Endothelial cell of umbilical vein (primary cell): ENCODE measurements around the gene PIGM. TPM values are rescaled to one million over a fixed set of nuclear protein-coding genes. Genes with fewer than 3 reads are reported as not detected.

ENCODE experiments used
- BruUV-seq: library from RNA; stranded (reverse); fragments of 400-500 nt; replicated peaks from 2 replicates; lab custom pipeline; 2021; lab: Mats Ljungman, UMichigan
- CTCF ChIA-PET: fragments of 300-600, 350-600 bp; sonication (Branson Sonifier 250); formaldehyde crosslinking; loops from one replicate; lab custom pipeline; 2021; ENCODE audit warnings: antibody characterized with exemption, inconsistent platforms; lab: Charles Lee
- POLR2A ChIA-PET: fragments of 300-600, 350-600 bp; sonication (Branson Sonifier 250); formaldehyde crosslinking; loops from one replicate; lab custom pipeline; 2021; ENCODE audit warnings: antibody characterized with exemption, inconsistent platforms; lab: Charles Lee
- DNase-seq: peaks from one replicate; pipeline ENCODE4 v3.0.0-alpha.2; 2011; ENCODE audit warnings: low read depth, low spot score
- FAIRE-seq: peaks from 2 replicates; lab custom pipeline; 2011; peaks lifted over from hg19 to GRCh38; lab: Jason Lieb, UNC
- H2AFZ ChIP-seq: 2 replicates; pipeline ENCODE4 v1.6.0; 2012; ENCODE audit warnings: low read depth, low read length, control low read depth, inconsistent platforms
- H3K27ac ChIP-seq: 2 replicates; pipeline ENCODE4 v1.5.1; 2011; ENCODE audit warnings: low read depth, mild to moderate bottlenecking, control low read depth, low read length, moderate library complexity; ENCODE audit not compliant: insufficient read depth
- H3K27me3 ChIP-seq, 2 experiments: 2 replicates each; pipeline versions ENCODE4 v1.6.0 to v1.6.1; 2011; ENCODE audit warnings: low read length in 2 of 2, mixed read lengths in 1 of 2; ENCODE audit not compliant: control insufficient read depth in 2 of 2, insufficient read depth in 2 of 2
- H3K36me3 ChIP-seq, 2 experiments: 2 replicates in 1 of 2; 3 replicates in 1 of 2; pipeline ENCODE4 v1.5.1; 2011; ENCODE audit warnings: low read length in 2 of 2, mild to moderate bottlenecking in 1 of 2, moderate library complexity in 1 of 2; ENCODE audit not compliant: control insufficient read depth in 2 of 2, insufficient read depth in 2 of 2; ENCODE audit errors: extremely low read depth in 1 of 2
- H3K4me1 ChIP-seq: 3 replicates; pipeline ENCODE4 v1.5.1; 2011; ENCODE audit warnings: mild to moderate bottlenecking, low read length; ENCODE audit not compliant: control insufficient read depth, insufficient read depth; ENCODE audit errors: extremely low read depth
- H3K4me2 ChIP-seq: 2 replicates; pipeline ENCODE4 v1.6.1; 2011; ENCODE audit warnings: low read length, control low read depth, mixed read lengths; ENCODE audit not compliant: insufficient read depth
- H3K4me3 ChIP-seq, 3 experiments: fragments of 200-600 bp in 1 of 3; sonication (generic), shearing (Covaris generic) in 1 of 3; replicated peaks in 1 of 3; 2 replicates each; pipeline ENCODE4 v1.5.1; 2011 to 2016; ENCODE audit warnings: control low read depth in 3 of 3, low read length in 3 of 3, mild to moderate bottlenecking in 2 of 3, inconsistent platforms in 1 of 3, low read depth in 1 of 3, moderate library complexity in 1 of 3; ENCODE audit not compliant: insufficient read depth in 1 of 3
- H3K79me2 ChIP-seq: 2 replicates; pipeline ENCODE4 v1.6.0; 2012; ENCODE audit warnings: low read length, inconsistent platforms; ENCODE audit not compliant: control insufficient read depth, insufficient read depth
- H3K9ac ChIP-seq: replicated peaks from 2 replicates; pipeline ENCODE3; 2011; ENCODE audit warnings: low read length, control low read depth; ENCODE audit not compliant: insufficient read depth; ENCODE audit errors: extremely low read depth
- H3K9me1 ChIP-seq: replicated peaks from 3 replicates; pipeline ENCODE4 v1.6.0; 2011; ENCODE audit warnings: mild to moderate bottlenecking, low read length; ENCODE audit not compliant: control insufficient read depth, insufficient read depth; ENCODE audit errors: extremely low read depth
- H3K9me3 ChIP-seq: replicated peaks from 2 replicates; pipeline ENCODE4 v1.5.1; 2012; ENCODE audit warnings: low read length, inconsistent platforms; ENCODE audit not compliant: control insufficient read depth, insufficient read depth
- H4K20me1 ChIP-seq: replicated peaks from 2 replicates; pipeline ENCODE3; 2011; ENCODE audit warnings: mild to moderate bottlenecking, low read length; ENCODE audit not compliant: control insufficient read depth, insufficient read depth; ENCODE audit errors: extremely low read depth
- CTCF ChIP-seq, 2 donors: IDR thresholded peaks; 1 replicate in 1 of 2; 2 replicates in 1 of 2; pipeline ENCODE4 v1.5.1; 2011; ENCODE audit warnings: low read length in 2 of 2, mild to moderate bottlenecking in 2 of 2, moderate library complexity in 2 of 2, control low read depth in 1 of 2, inconsistent platforms in 1 of 2, low read depth in 1 of 2; ENCODE audit not compliant: insufficient read depth in 1 of 2; ENCODE audit errors: extremely low read depth in 1 of 2
- EZH2 ChIP-seq: IDR thresholded peaks from 2 replicates; pipeline ENCODE4 v1.6.1; 2012; ENCODE audit warnings: borderline replicate concordance, low read depth, mild to moderate bottlenecking, moderate library complexity, low read length, inconsistent platforms; ENCODE audit not compliant: severe bottlenecking
- FOS ChIP-seq: IDR thresholded peaks from 2 replicates; pipeline ENCODE4 v1.6.1; 2011; ENCODE audit warnings: mild to moderate bottlenecking, low read length, moderate library complexity, borderline replicate concordance; ENCODE audit not compliant: insufficient read depth
- GATA2 ChIP-seq: IDR thresholded peaks from 2 replicates; pipeline ENCODE4 v1.7.0; 2011; ENCODE audit warnings: low read depth, mild to moderate bottlenecking, moderate library complexity, mixed read lengths, low read length; ENCODE audit not compliant: insufficient read length, insufficient read depth
- JUN ChIP-seq: IDR thresholded peaks from 2 replicates; pipeline ENCODE4 v1.6.1; 2011; ENCODE audit warnings: borderline replicate concordance, low read depth; ENCODE audit not compliant: insufficient read length, insufficient read depth
- MAX ChIP-seq: IDR thresholded peaks from 2 replicates; pipeline ENCODE4 v1.6.1; 2011; ENCODE audit not compliant: insufficient read depth, insufficient read length
- MYC ChIP-seq: IDR thresholded peaks from one replicate; pipeline ENCODE4 v1.6.1; 2011; ENCODE audit warnings: mild to moderate bottlenecking, low read depth, low read length
- POLR2A ChIP-seq: IDR thresholded peaks from 2 replicates; pipeline ENCODE4 v1.6.1; 2012; ENCODE audit warnings: low read depth, mild to moderate bottlenecking, control low read depth, low read length
- POLR2AphosphoS5 ChIP-seq: IDR thresholded peaks from 2 replicates; pipeline ENCODE4 v1.6.1; 2012; ENCODE audit warnings: low read depth, mild to moderate bottlenecking, control low read depth, low read length, moderate library complexity; ENCODE audit not compliant: insufficient read depth
- dilution Hi-C: fragments of 300-500 bp; cut with MboI; formaldehyde crosslinking; loops from one replicate; pipeline ENCODE4 v1.15.0; 2019; ENCODE audit warnings: low sequenced_read_pairs; ENCODE audit not compliant: extremely low pct_ligation_motif_present
- intact Hi-C: fragments of 100-400 bp; cut with micrococcal nuclease; formaldehyde crosslinking; loops from one replicate; pipeline ENCODE4 v1.10.0; 2022
- polyA plus RNA-seq, 4 experiments: library from polyadenylated mRNA; depleted of rRNA in 3 of 4; stranded (reverse) in 3 of 4; unstranded in 1 of 4; fragments of >200 nt; gene quantifications; 2 replicates each; pipeline versions ENCODE4 v1.2.1 to v1.2.3, GENCODE V29; 2011 to 2012; ENCODE audit warnings: missing spikeins in 1 of 4
- total RNA-seq: library from RNA; stranded (reverse); gene quantifications from 2 replicates; pipeline ENCODE4 v1.2.3, GENCODE V29; 2021

The PIGM gene
- total and polyA plus RNA-seq, 2 donors (not counting 3 experiments of a cell fraction or from before 2014, with no cell fraction given), result 3.4 to 5.4 TPM

- TF ChIP-seq JUN, result no peak
- no peak for TF ChIP-seq GATA2
- no peak for TF ChIP-seq MYC
- TF ChIP-seq EZH2, result no peak
- TF ChIP-seq POLR2AphosphoS5, result no peak
- no peak for TF ChIP-seq CTCF (IDR thresholded peaks at IDR 0.05; ENCODE audit: extremely low read depth in 1 of 2, insufficient read depth in 1 of 2, low read depth in 1 of 2, low read length in 2 of 2)
- TF ChIP-seq FOS, result no peak
- no peak for TF ChIP-seq MAX
- no peak for TF ChIP-seq POLR2A
- intact Hi-C loops, result no loop called here
- no peaks in the 10 kb centered on the region for H3K9me3 ChIP-seq
- H3K27me3 ChIP-seq, result peaks cover 5 to 8% of the 10 kb centered on the region in 2 experiments
- H2AFZ ChIP-seq, result no peak overlapping the region
- no peaks in the 10 kb centered on the region for H3K9me1 ChIP-seq
- no peaks in the 10 kb centered on the region for H4K20me1 ChIP-seq
- no peak for DNase-seq
- CTCF ChIA-PET, result interaction anchor here (2.1 to 8.6 kb wide), 2 partner anchors 20 kb away, joined by 7 to 79 read pairs; no protein-coding TSS in a partner anchor
- POLR2A ChIA-PET, result no interaction called here
- no peaks in the 10 kb centered on the region for H3K4me1 ChIP-seq
- dilution Hi-C loops, result no loop called here
- no peak overlapping the region for H3K4me2 ChIP-seq
- H3K9ac ChIP-seq, result no peak overlapping the region
- FAIRE-seq, result no peak
- BruUV-seq, result no TSS peak
- no peaks in the 10 kb centered on the region for H3K36me3 ChIP-seq
- no peak overlapping the region for H3K27ac ChIP-seq
- no peaks in the 10 kb centered on the region for H3K79me2 ChIP-seq
- H3K4me3 ChIP-seq, result no peak overlapping the region
Measured at GRCh38 chr1:159986093-159986492, 45.7 kb downstream of the PIGM start.
